ENCODE results near the gene ZNF524.
"Not testable (repeated sequence)": the region's sequence is repeated elsewhere in the genome, so short reads cannot be mapped to it uniquely, and the experiment has no call there.

The ZNF524 gene

GRCh38 chr19:55599842-55600661 is at the start of gene ZNF524:
TSS of gene ZNF524 (plus strand) at chr19:55600288. CDS start at chr19:55602113, 1,825 bp downstream.
- DNase-seq: peak; percentile 82 to 86

- no peak for DNase-seq
Observed at GRCh38 chr19:55550321-55550650, 49.8 kb upstream of the ZNF524 start.

- no peak for DNase-seq
Observed at GRCh38 chr19:55552206-55552605, 47.9 kb upstream of the ZNF524 start.

GRCh38 chr19:55552620-55553019 is 47.5 kb upstream of the ZNF524 start:
- no peak for DNase-seq

GRCh38 chr19:55553217-55554182 is 46.6 kb upstream of the ZNF524 start:
- DNase-seq: no peak

- no peak for DNase-seq
Observed at GRCh38 chr19:55554302-55554701, 45.8 kb upstream of the ZNF524 start.

- no peak for DNase-seq
Observed at GRCh38 chr19:55554741-55555152, 45.3 kb upstream of the ZNF524 start.

GRCh38 chr19:55559684-55560083 is 40.4 kb upstream of the ZNF524 start:
- no peak for DNase-seq

- no peak for DNase-seq
Observed at GRCh38 chr19:55563261-55563690, 36.8 kb upstream of the ZNF524 start.

- no peak for DNase-seq
Observed at GRCh38 chr19:55566823-55567222, 33.3 kb upstream of the ZNF524 start.

GRCh38 chr19:55567708-55568328 is 32.3 kb upstream of the ZNF524 start:
- no peak for DNase-seq

GRCh38 chr19:55569477-55569876 is 30.6 kb upstream of the ZNF524 start:
- DNase-seq: not testable (repeated sequence)

- not testable (repeated sequence) for DNase-seq
Observed at GRCh38 chr19:55573929-55574328, 26.2 kb upstream of the ZNF524 start.

- no peak for DNase-seq
Observed at GRCh38 chr19:55576746-55577145, 23.3 kb upstream of the ZNF524 start.

GRCh38 chr19:55578031-55578760 is 21.9 kb upstream of the ZNF524 start:
- no peak for DNase-seq

- DNase-seq: no peak
Observed at GRCh38 chr19:55578761-55579747, 21.0 kb upstream of the ZNF524 start.

- peak; percentile 33 to 41 for DNase-seq
Observed at GRCh38 chr19:55579766-55580621, 20.1 kb upstream of the ZNF524 start.

GRCh38 chr19:55580628-55581144 is 19.4 kb upstream of the ZNF524 start, which contains the start of gene ZNF579:
TSS of gene ZNF579 (minus strand) at chr19:55580848. CDS start at chr19:55579639, 1,209 bp downstream.
- peak; percentile 81 to 86 for DNase-seq

- no peak for DNase-seq
Observed at GRCh38 chr19:55581145-55581822, 18.8 kb upstream of the ZNF524 start.

All from Kasumi-1 (cell line).